ENCODE data around the gene GLI3. TPM values are rescaled to one million over a fixed set of nuclear protein-coding genes. Genes with fewer than 3 reads are reported as not detected.

Gene GLI3
- polyA plus RNA-seq, 1 of the 3 experiments (the other 2 are of a cell fraction) = 0.08 TPM

- TF ChIP-seq RFX5 (IDR thresholded peaks at IDR 0.05; ENCODE audit: low read length) (no peak), IRF3 (IDR thresholded peaks at IDR 0.05; ENCODE audit: low read depth, low read length) (no peak)
- no peaks in the 10 kb centered on the region for H3K9me3 ChIP-seq
- H3K27me3 ChIP-seq (ENCODE audit: insufficient read depth) = peaks cover 53% of the 10 kb centered on the region; the same call in 1 of the 2 replicates
- no peak overlapping the region for H3K9ac ChIP-seq
- CTCF ChIA-PET = no interaction called here
- H3K36me3 ChIP-seq (replicated peaks in 1 of 2; ENCODE audit: control insufficient read depth in 1 of 2, insufficient read depth in 2 of 2, low read length in 1 of 2) = no peaks in the 10 kb centered on the region
- no peak for DNase-seq
- POLR2A ChIA-PET = no interaction called here
- H3K27ac ChIP-seq (ENCODE audit: low read depth in 2 of 2, low read length in 1 of 2) = no peak overlapping the region
- no peaks in the 10 kb centered on the region for H3K79me2 ChIP-seq (ENCODE audit: insufficient read depth)
- H3F3A ChIP-seq (replicated peaks; ENCODE audit: insufficient read depth) = no peaks in the 10 kb centered on the region
- no peak overlapping the region for H2AFZ ChIP-seq (ENCODE audit: low read depth)
- H3K4me2 ChIP-seq = no peak overlapping the region
- H3K9me2 ChIP-seq = no peaks in the 10 kb centered on the region
- 26% methylated on average over 2 of the region's 2 CpGs for WGBS (ENCODE audit: low lambda C conversion rate)
- H3K4me1 ChIP-seq (ENCODE audit: control insufficient read depth in 1 of 2, insufficient read depth in 2 of 2, low read depth in 1 of 2, low read length in 1 of 2) = no peaks in the 10 kb centered on the region
- H4K20me1 ChIP-seq (ENCODE audit: insufficient read depth) = no peaks in the 10 kb centered on the region
- no peak overlapping the region for H3K4me3 ChIP-seq (ENCODE audit: low read depth in 2 of 2, low read length in 1 of 2)
Observed at GRCh38 chr7:42076870-42077269, 160.1 kb downstream of the GLI3 start.

GRCh38 chr7:42075418-42075817 lies 161.6 kb downstream of the GLI3 start:
- no peaks in the 10 kb centered on the region for H3K36me3 ChIP-seq (replicated peaks in 1 of 2; ENCODE audit: control insufficient read depth in 1 of 2, insufficient read depth in 2 of 2, low read length in 1 of 2)
- no peaks in the 10 kb centered on the region for H3K4me1 ChIP-seq (ENCODE audit: control insufficient read depth in 1 of 2, insufficient read depth in 2 of 2, low read depth in 1 of 2, low read length in 1 of 2)
- no peaks in the 10 kb centered on the region for H3K9me3 ChIP-seq
- DNase-seq = no peak
- no peak overlapping the region for H2AFZ ChIP-seq (ENCODE audit: low read depth)
- no peak overlapping the region for H3K9ac ChIP-seq
- H3K79me2 ChIP-seq (ENCODE audit: insufficient read depth) = no peaks in the 10 kb centered on the region
- no peaks in the 10 kb centered on the region for H3K9me2 ChIP-seq
- CTCF ChIA-PET = no interaction called here
- H3K4me3 ChIP-seq (ENCODE audit: low read depth in 2 of 2, low read length in 1 of 2) = no peak overlapping the region
- no peaks in the 10 kb centered on the region for H3F3A ChIP-seq (replicated peaks; ENCODE audit: insufficient read depth)
- no peak for TF ChIP-seq NFIC (IDR thresholded peaks at IDR 0.05; ENCODE audit: borderline replicate concordance)
- no peak for TF ChIP-seq RCOR1 (IDR thresholded peaks at IDR 0.05; ENCODE audit: low read length)
- TF ChIP-seq CHD2 (IDR thresholded peaks at IDR 0.05; ENCODE audit: low read length, partially characterized antibody) = no peak
- no peak for TF ChIP-seq FOXM1 (IDR thresholded peaks at IDR 0.05; ENCODE audit: low read depth)
- no peak for TF ChIP-seq JUND (IDR thresholded peaks at IDR 0.05)
- no peak for TF ChIP-seq EP300 (IDR thresholded peaks at IDR 0.05; ENCODE audit: borderline replicate concordance in 1 of 2, low read depth in 1 of 2, low read length in 1 of 2)
- TF ChIP-seq REST (IDR thresholded peaks at IDR 0.05; ENCODE audit: low read depth, low read length) = no peak
- no peak for TF ChIP-seq NRF1 (IDR thresholded peaks at IDR 0.05; ENCODE audit: low read depth, low read length)
- no peak for TF ChIP-seq TEAD4 (IDR thresholded peaks at IDR 0.05; ENCODE audit: borderline replicate concordance, insufficient read depth)
- TF ChIP-seq RFX5 (IDR thresholded peaks at IDR 0.05; ENCODE audit: low read length) = no peak
- TF ChIP-seq USF2 (IDR thresholded peaks at IDR 0.05; ENCODE audit: borderline replicate concordance, low read depth, low read length) = no peak
- TF ChIP-seq EZH2phosphoT487 (IDR thresholded peaks at IDR 0.05; ENCODE audit: borderline replicate concordance, low read depth) = no peak
- TF ChIP-seq ZBTB33 (IDR thresholded peaks at IDR 0.05; ENCODE audit: borderline replicate concordance, low read depth) = no peak
- TF ChIP-seq USF1 (IDR thresholded peaks at IDR 0.05; ENCODE audit: borderline replicate concordance, low read depth) = no peak
- no peak overlapping the region for H3K27ac ChIP-seq (ENCODE audit: low read depth in 2 of 2, low read length in 1 of 2)
- H4K20me1 ChIP-seq (ENCODE audit: insufficient read depth) = no peaks in the 10 kb centered on the region
- POLR2A ChIA-PET = no interaction called here
- H3K27me3 ChIP-seq (ENCODE audit: insufficient read depth) = peaks cover 50% of the 10 kb centered on the region; the same call in 1 of the 2 replicates
- H3K4me2 ChIP-seq = no peak overlapping the region

Data from SK-N-SH (cell line).